NT2/D1 (cell line): Measurements from ENCODE around the gene PCNT.
"Not testable (repeated sequence)": the region's sequence is repeated elsewhere in the genome, so short reads cannot be mapped to it uniquely, and the experiment has no call there.

Source experiments
- DNase-seq: peaks from one replicate; pipeline ENCODE4 v3.0.0-alpha.2; 2011; ENCODE audit warnings: low read depth, low spot score
- H3K27me3 ChIP-seq: 2 replicates; pipeline ENCODE4 v1.6.0; 2011; ENCODE audit warnings: mild to moderate bottlenecking; ENCODE audit not compliant: insufficient read length, insufficient read depth
- H3K36me3 ChIP-seq: 2 replicates; pipeline ENCODE4 v1.6.1; 2011; ENCODE audit warnings: mild to moderate bottlenecking, low read length, mixed read lengths; ENCODE audit not compliant: insufficient read depth, insufficient read length
- H3K4me1 ChIP-seq: 2 replicates; pipeline ENCODE4 v1.5.1; 2011; ENCODE audit not compliant: insufficient read depth, insufficient read length
- H3K4me3 ChIP-seq: 2 replicates; pipeline ENCODE4 v1.5.1; 2011; ENCODE audit warnings: low read depth; ENCODE audit not compliant: insufficient read length
- H3K9ac ChIP-seq: 2 replicates; pipeline ENCODE4 v1.6.0; 2011; ENCODE audit warnings: low read depth; ENCODE audit not compliant: insufficient read length
- H3K9me3 ChIP-seq: 2 replicates; pipeline ENCODE4 v1.5.1; 2011; ENCODE audit warnings: mild to moderate bottlenecking, low read length; ENCODE audit not compliant: insufficient read depth
- SUZ12 ChIP-seq: IDR thresholded peaks from 2 replicates; pipeline ENCODE4 v1.6.1; 2011; ENCODE audit not compliant: insufficient read length, insufficient read depth; ENCODE audit errors: extremely low read depth
- YY1 ChIP-seq: IDR thresholded peaks from 2 replicates; pipeline ENCODE4 v1.6.1; 2011; ENCODE audit not compliant: insufficient read length, insufficient read depth
- ZNF274 ChIP-seq: IDR thresholded peaks from 2 replicates; pipeline ENCODE4 v1.6.1; 2011; ENCODE audit warnings: mild to moderate bottlenecking, low read depth, low read length

PCNT gene

GRCh38 chr21:46461909-46462308 lies 138.0 kb downstream of the PCNT start:
- H3K27me3 ChIP-seq: no peaks in the 10 kb centered on the region
- DNase-seq: no peak
- H3K4me3 ChIP-seq: no peak overlapping the region
- H3K9ac ChIP-seq: no peak overlapping the region
- TF ChIP-seq SUZ12 (no peak), YY1 (no peak), ZNF274 (no peak)
- no peaks in the 10 kb centered on the region for H3K4me1 ChIP-seq
- peaks cover 24% of the 10 kb centered on the region for H3K36me3 ChIP-seq
- no peaks in the 10 kb centered on the region for H3K9me3 ChIP-seq

GRCh38 chr21:46465153-46465552 lies 141.2 kb downstream of the PCNT start:
- DNase-seq, H3K9ac ChIP-seq, H3K27me3 ChIP-seq, H3K4me3 ChIP-seq, H3K4me1 ChIP-seq, H3K9me3 ChIP-seq: not testable (repeated sequence)
- H3K36me3 ChIP-seq: peaks cover 28% of the 10 kb centered on the region

- TF ChIP-seq YY1: no peak
- TF ChIP-seq SUZ12: no peak
- TF ChIP-seq ZNF274: no peak
- no peak overlapping the region for H3K9ac ChIP-seq
- H3K36me3 ChIP-seq: peaks cover 27% of the 10 kb centered on the region
- DNase-seq: no peak
- H3K27me3 ChIP-seq: no peaks in the 10 kb centered on the region
- H3K4me3 ChIP-seq: no peak overlapping the region
- H3K4me1 ChIP-seq: no peaks in the 10 kb centered on the region
- H3K9me3 ChIP-seq: no peaks in the 10 kb centered on the region
Measured at GRCh38 chr21:46465651-46466050, 141.7 kb downstream of the PCNT start.

- no peak for TF ChIP-seq ZNF274
- TF ChIP-seq YY1: no peak
- TF ChIP-seq SUZ12: no peak
- no peak for DNase-seq
- Histone ChIP-seq H3K9me3 (no peaks in the 10 kb centered on the region), H3K4me3 (no peak overlapping the region), H3K27me3 (no peaks in the 10 kb centered on the region), H3K4me1 (no peaks in the 10 kb centered on the region), H3K9ac (no peak overlapping the region), H3K36me3 (peaks cover 11% of the 10 kb centered on the region)
Measured at GRCh38 chr21:46468108-46468774, 144.3 kb downstream of the PCNT start.

GRCh38 chr21:46469275-46469674 lies 145.3 kb downstream of the PCNT start:
- H3K9me3 ChIP-seq: no peaks in the 10 kb centered on the region
- TF ChIP-seq SUZ12: no peak
- no peak for TF ChIP-seq ZNF274
- no peak for TF ChIP-seq YY1
- no peak overlapping the region for H3K9ac ChIP-seq

GRCh38 chr21:46471514-46471913 lies 147.6 kb downstream of the PCNT start:
- no peak for DNase-seq
- Histone ChIP-seq H3K9ac (no peak overlapping the region), H3K27me3 (no peaks in the 10 kb centered on the region), H3K36me3 (peaks cover 6% of the 10 kb centered on the region), H3K4me3 (no peak overlapping the region), H3K9me3 (no peaks in the 10 kb centered on the region), H3K4me1 (no peaks in the 10 kb centered on the region)
- TF ChIP-seq ZNF274 (no peak), YY1 (no peak), SUZ12 (no peak)

More at GRCh38 chr21:46469275-46469674, 145.3 kb downstream of the PCNT start:
- Histone ChIP-seq H3K36me3 (peaks cover 9% of the 10 kb centered on the region), H3K4me3 (no peak overlapping the region), H3K27me3 (no peaks in the 10 kb centered on the region), H3K4me1 (no peaks in the 10 kb centered on the region)
- DNase-seq: no peak

- no peaks in the 10 kb centered on the region for H3K4me1 ChIP-seq
- H3K36me3 ChIP-seq: peaks cover 8% of the 10 kb centered on the region
- H3K9me3 ChIP-seq: no peaks in the 10 kb centered on the region
- H3K4me3 ChIP-seq: no peak overlapping the region
- H3K27me3 ChIP-seq: no peaks in the 10 kb centered on the region
- DNase-seq: no peak
- no peak for TF ChIP-seq ZNF274
- TF ChIP-seq SUZ12: no peak
- no peak for TF ChIP-seq YY1
- H3K9ac ChIP-seq: no peak overlapping the region
Measured at GRCh38 chr21:46472246-46472645, 148.3 kb downstream of the PCNT start.
